Kidney tubule cell (primary cell): ENCODE results near the gene CENPE.

Experiments
- DNase-seq: peaks from one replicate; pipeline ENCODE4 v3.0.0-alpha.2; 2018; ENCODE audit warnings: low spot score

The CENPE gene

GRCh38 chr4:103076747-103077347 lies 121.3 kb downstream of the CENPE start, which contains the start of gene SLC9B2:
SLC9B2 (minus strand) TSS chr4:103076761; CDS start chr4:103067550, 9,211 bp downstream.
- no peak for DNase-seq

- peak; percentile 71 for DNase-seq
Measured at GRCh38 chr4:103075894-103076746, 122.0 kb downstream of the CENPE start.

- peak; percentile 17 for DNase-seq
Measured at GRCh38 chr4:103075435-103075893, 122.7 kb downstream of the CENPE start.

- DNase-seq, result no peak
Measured at GRCh38 chr4:103074744-103075434, 123.3 kb downstream of the CENPE start.

- DNase-seq, result peak; percentile 32
Measured at GRCh38 chr4:103073792-103074438, 124.2 kb downstream of the CENPE start.

- peak; percentile 64 for DNase-seq
Measured at GRCh38 chr4:103067841-103068547, 130.1 kb downstream of the CENPE start.

- DNase-seq, result no peak
Measured at GRCh38 chr4:103060453-103061148, 137.5 kb downstream of the CENPE start.
